ENCODE data around the gene C10orf88.

C10orf88 gene

GRCh38 chr10:122984708-122985107 is 30.7 kb upstream of the C10orf88 start:
- no peak for TF ChIP-seq FOXP2 (optimal IDR thresholded peaks at IDR 0.05; ENCODE audit: borderline replicate concordance, extremely low read depth, extremely low read length, insufficient read depth)
- TF ChIP-seq SIN3A (IDR thresholded peaks at IDR 0.05; ENCODE audit: borderline replicate concordance, insufficient read depth, low read length): no peak
- no peak for TF ChIP-seq REST (IDR thresholded peaks at IDR 0.05; ENCODE audit: insufficient read depth in 1 of 2, low read depth in 2 of 2, low read length in 2 of 2)
- no peak for TF ChIP-seq TAF1 (IDR thresholded peaks at IDR 0.05; ENCODE audit: borderline replicate concordance, insufficient read depth, low read length)
- no peak for TF ChIP-seq POLR2AphosphoS5 (IDR thresholded peaks at IDR 0.05; ENCODE audit: low read depth, low read length)

GRCh38 chr10:122983898-122984297 is 29.9 kb upstream of the C10orf88 start:
- no peak for TF ChIP-seq FOXP2 (optimal IDR thresholded peaks at IDR 0.05; ENCODE audit: borderline replicate concordance, extremely low read depth, extremely low read length, insufficient read depth)

GRCh38 chr10:122981066-122981464 is 27.0 kb upstream of the C10orf88 start:
- TF ChIP-seq SIN3A (IDR thresholded peaks at IDR 0.05; ENCODE audit: borderline replicate concordance, insufficient read depth, low read length): no peak
- TF ChIP-seq FOXP2 (optimal IDR thresholded peaks at IDR 0.05; ENCODE audit: borderline replicate concordance, extremely low read depth, extremely low read length, insufficient read depth): no peak
- no peak for TF ChIP-seq TAF1 (IDR thresholded peaks at IDR 0.05; ENCODE audit: borderline replicate concordance, insufficient read depth, low read length)
- no peak for TF ChIP-seq REST (IDR thresholded peaks at IDR 0.05; ENCODE audit: insufficient read depth in 1 of 2, low read depth in 2 of 2, low read length in 2 of 2)
- TF ChIP-seq POLR2AphosphoS5 (IDR thresholded peaks at IDR 0.05; ENCODE audit: low read depth, low read length): no peak

GRCh38 chr10:122980209-122981065 is 26.4 kb upstream of the C10orf88 start, which contains the start of gene PSTK:
PSTK (plus strand) TSS chr10:122980401; CDS start chr10:122980480, 79 bp downstream.
- TF ChIP-seq TAF1 (IDR thresholded peaks at IDR 0.05; ENCODE audit: borderline replicate concordance, insufficient read depth, low read length) (no peak), REST (IDR thresholded peaks at IDR 0.05; ENCODE audit: insufficient read depth in 1 of 2, low read depth in 2 of 2, low read length in 2 of 2) (0 out of 4 replicates have a peak, but pooled peaks of 1 of the 2 experiments have one; percentile 25), POLR2AphosphoS5 (IDR thresholded peaks at IDR 0.05; ENCODE audit: low read depth, low read length) (peak; percentile 69), FOXP2 (optimal IDR thresholded peaks at IDR 0.05; ENCODE audit: borderline replicate concordance, extremely low read depth, extremely low read length, insufficient read depth) (peak; percentile 85), SIN3A (IDR thresholded peaks at IDR 0.05; ENCODE audit: borderline replicate concordance, insufficient read depth, low read length) (0 out of 2 replicates have a peak, but pooled peaks have one; percentile 4)

- TF ChIP-seq REST (IDR thresholded peaks at IDR 0.05; ENCODE audit: insufficient read depth in 1 of 2, low read depth in 2 of 2, low read length in 2 of 2) (no peak), TAF1 (IDR thresholded peaks at IDR 0.05; ENCODE audit: borderline replicate concordance, insufficient read depth, low read length) (no peak), FOXP2 (optimal IDR thresholded peaks at IDR 0.05; ENCODE audit: borderline replicate concordance, extremely low read depth, extremely low read length, insufficient read depth) (no peak), POLR2AphosphoS5 (IDR thresholded peaks at IDR 0.05; ENCODE audit: low read depth, low read length) (no peak), SIN3A (IDR thresholded peaks at IDR 0.05; ENCODE audit: borderline replicate concordance, insufficient read depth, low read length) (no peak)
These were observed 20.6 kb upstream of the C10orf88 start for GRCh38 chr10:122974543-122975064.

All from PFSK-1 (cell line).